ENCODE measurements around the gene UPF2. TPM values are rescaled to one million over a fixed set of nuclear protein-coding genes. Genes with fewer than 3 reads are reported as not detected.

UPF2 gene
- total RNA-seq, 1 donor from 2014 or later, result 41.0 TPM

DNA sequence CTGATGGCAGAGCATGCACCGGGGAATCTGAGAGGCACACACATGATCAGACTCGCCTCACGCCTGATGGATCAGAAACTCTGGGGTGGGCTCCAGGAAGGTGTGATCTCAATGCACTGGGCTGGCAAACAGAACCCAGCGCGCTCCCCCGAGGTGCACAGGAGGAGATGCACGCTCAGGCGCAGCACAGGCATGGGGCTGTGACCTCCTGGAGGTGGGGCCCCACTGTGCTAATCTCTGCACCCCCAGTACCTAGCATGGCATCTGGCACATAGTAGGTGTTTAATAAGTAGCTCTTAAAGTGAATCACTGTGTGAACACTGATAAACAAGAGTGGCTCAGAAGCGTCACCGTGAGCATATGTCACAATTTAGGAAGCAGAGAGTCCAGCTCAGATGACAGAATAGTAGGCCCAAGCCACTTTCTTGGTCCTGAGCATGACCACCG, 161.6 kb downstream of the UPF2 start:
- H3K4me1 Mint-ChIP-seq (ENCODE audit: low read depth), result peaks cover 9% of the 10 kb centered on the region
- no peak overlapping the region for H3K27ac Mint-ChIP-seq
- no peaks in the 10 kb centered on the region for H3K9me3 Mint-ChIP-seq
- intact Hi-C loops (cut with micrococcal nuclease), result no loop called here
- peaks cover 7% of the 10 kb centered on the region for H3K27me3 Mint-ChIP-seq (ENCODE audit: low read depth)
- H3K4me3 Mint-ChIP-seq (ENCODE audit: low read depth), result no peak overlapping the region
- H3K36me3 Mint-ChIP-seq (ENCODE audit: low read depth), result no peaks in the 10 kb centered on the region
- no peak for DNase-seq (ENCODE audit: low spot score)

DNA sequence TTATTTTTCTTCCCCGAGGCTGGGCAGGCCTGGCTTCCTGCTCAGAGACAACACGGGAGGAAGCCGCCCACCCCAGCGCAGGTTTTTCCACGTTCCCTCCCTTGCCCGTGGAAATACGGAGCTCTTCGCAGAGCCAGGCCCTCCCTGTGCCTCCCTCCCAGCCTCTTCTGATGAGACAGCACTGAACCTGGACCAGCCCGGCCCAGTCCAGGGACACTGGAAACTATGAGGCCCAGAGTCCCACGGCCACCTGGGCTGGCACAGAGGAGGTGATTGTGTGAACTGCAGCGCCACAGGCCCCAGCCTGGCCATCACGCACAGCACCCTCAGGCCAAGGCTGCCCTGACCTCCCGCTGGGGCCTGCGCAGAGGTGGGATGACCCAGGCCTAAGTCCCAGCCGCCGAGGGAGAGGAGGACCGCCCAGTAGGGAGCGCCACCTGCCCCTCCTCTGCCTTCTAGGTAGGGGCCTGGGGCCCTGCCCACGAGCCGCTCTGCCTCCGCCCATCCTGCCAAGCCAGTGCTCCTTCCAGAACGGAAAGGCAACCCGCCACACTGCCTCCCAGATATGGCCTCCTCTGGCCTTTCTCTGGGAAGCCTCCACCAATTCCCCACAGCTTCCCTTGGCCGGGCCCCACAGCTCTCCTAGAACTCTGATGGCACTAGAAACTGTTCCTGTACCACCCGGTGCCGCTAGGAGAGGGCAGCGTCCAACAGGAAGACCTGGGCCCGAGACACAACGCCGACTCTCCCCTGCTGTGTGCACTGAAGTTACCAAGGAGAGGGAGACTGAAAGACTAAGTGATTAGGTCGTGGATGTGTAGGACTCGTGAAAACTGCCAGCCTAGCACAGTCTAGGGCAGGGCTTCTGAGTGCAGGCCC, 162.2 kb downstream of the UPF2 start:
- Mint-ChIP-seq H3K9me3 (no peaks in the 10 kb centered on the region), H3K4me1 (ENCODE audit: low read depth) (peaks cover 9% of the 10 kb centered on the region), H3K27me3 (ENCODE audit: low read depth) (peaks cover 8% of the 10 kb centered on the region), H3K4me3 (ENCODE audit: low read depth) (no peak overlapping the region), H3K36me3 (ENCODE audit: low read depth) (no peaks in the 10 kb centered on the region), H3K27ac (no peak overlapping the region)
- intact Hi-C loops (cut with micrococcal nuclease), result no loop called here
- no peak for DNase-seq (ENCODE audit: low spot score)

- Mint-ChIP-seq H3K9me3 (no peaks in the 10 kb centered on the region), H3K27me3 (ENCODE audit: low read depth) (peaks cover 8% of the 10 kb centered on the region), H3K36me3 (ENCODE audit: low read depth) (no peaks in the 10 kb centered on the region), H3K4me3 (ENCODE audit: low read depth) (no peak overlapping the region), H3K4me1 (ENCODE audit: low read depth) (peaks cover 12% of the 10 kb centered on the region), H3K27ac (no peak overlapping the region)
- DNase-seq (ENCODE audit: low spot score), result no peak
- intact Hi-C loops (cut with micrococcal nuclease), result no loop called here
Observed at GRCh38 chr10:11879387-11880094, 163.1 kb downstream of the UPF2 start.

DNA sequence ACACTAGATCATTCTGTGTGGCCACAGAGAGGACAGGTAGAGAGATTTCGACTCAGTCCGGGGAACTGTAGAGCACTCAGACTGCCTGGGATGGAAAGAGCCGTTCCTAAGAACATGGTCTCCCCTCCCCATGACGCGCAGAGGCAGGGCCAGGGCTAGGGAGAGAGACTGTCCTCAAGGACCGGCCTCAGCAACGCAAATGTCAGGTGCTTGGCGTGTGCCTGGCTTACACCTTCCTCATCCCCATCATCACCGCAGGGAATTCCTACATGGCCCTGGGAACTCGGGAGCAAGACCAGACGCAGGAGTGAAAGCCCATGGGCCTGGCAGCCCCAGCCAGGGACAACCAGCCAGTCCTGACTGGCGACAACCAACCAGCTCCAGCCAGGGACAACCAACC, 163.8 kb downstream of the UPF2 start:
- Mint-ChIP-seq H3K36me3 (ENCODE audit: low read depth) (no peaks in the 10 kb centered on the region), H3K27ac (no peak overlapping the region), H3K4me1 (ENCODE audit: low read depth) (peaks cover 14% of the 10 kb centered on the region), H3K4me3 (ENCODE audit: low read depth) (no peak overlapping the region), H3K27me3 (ENCODE audit: low read depth) (peaks cover 8% of the 10 kb centered on the region), H3K9me3 (no peaks in the 10 kb centered on the region)
- DNase-seq (ENCODE audit: low spot score), result no peak
- intact Hi-C loops (cut with micrococcal nuclease), result no loop called here

DNA sequence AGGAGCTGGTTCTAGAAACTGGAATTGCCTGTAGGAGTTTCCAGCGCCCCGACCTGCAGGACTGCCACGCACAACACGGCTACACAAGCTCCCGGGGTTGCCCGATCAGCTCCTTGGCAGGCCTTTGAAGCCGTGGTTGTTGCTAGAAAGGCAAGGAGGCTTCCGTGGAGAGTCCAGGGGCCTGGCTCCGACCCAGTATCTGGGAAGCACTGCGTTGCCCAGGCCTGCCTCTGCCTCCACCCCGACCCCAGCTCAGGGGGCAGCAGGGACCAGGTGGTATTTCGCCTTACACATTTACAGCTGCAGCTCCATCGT, 165.1 kb downstream of the UPF2 start:
- no peaks in the 10 kb centered on the region for H3K9me3 Mint-ChIP-seq
- no peak overlapping the region for H3K27ac Mint-ChIP-seq
- DNase-seq (ENCODE audit: low spot score), result no peak
- H3K4me3 Mint-ChIP-seq (ENCODE audit: low read depth), result no peak overlapping the region
- H3K27me3 Mint-ChIP-seq (ENCODE audit: low read depth), result peaks cover 18% of the 10 kb centered on the region
- intact Hi-C loops (cut with micrococcal nuclease), result no loop called here
- no peaks in the 10 kb centered on the region for H3K36me3 Mint-ChIP-seq (ENCODE audit: low read depth)
- H3K4me1 Mint-ChIP-seq (ENCODE audit: low read depth), result peaks cover 9% of the 10 kb centered on the region

- Mint-ChIP-seq H3K27ac (no peak overlapping the region), H3K27me3 (ENCODE audit: low read depth) (peaks cover 21% of the 10 kb centered on the region), H3K36me3 (ENCODE audit: low read depth) (no peaks in the 10 kb centered on the region), H3K4me3 (ENCODE audit: low read depth) (no peak overlapping the region), H3K9me3 (no peaks in the 10 kb centered on the region), H3K4me1 (ENCODE audit: low read depth) (peaks cover 6% of the 10 kb centered on the region)
- no peak for DNase-seq (ENCODE audit: low spot score)
- intact Hi-C loops (cut with micrococcal nuclease), result no loop called here
Observed at GRCh38 chr10:11876805-11877590, 165.6 kb downstream of the UPF2 start.

DNA sequence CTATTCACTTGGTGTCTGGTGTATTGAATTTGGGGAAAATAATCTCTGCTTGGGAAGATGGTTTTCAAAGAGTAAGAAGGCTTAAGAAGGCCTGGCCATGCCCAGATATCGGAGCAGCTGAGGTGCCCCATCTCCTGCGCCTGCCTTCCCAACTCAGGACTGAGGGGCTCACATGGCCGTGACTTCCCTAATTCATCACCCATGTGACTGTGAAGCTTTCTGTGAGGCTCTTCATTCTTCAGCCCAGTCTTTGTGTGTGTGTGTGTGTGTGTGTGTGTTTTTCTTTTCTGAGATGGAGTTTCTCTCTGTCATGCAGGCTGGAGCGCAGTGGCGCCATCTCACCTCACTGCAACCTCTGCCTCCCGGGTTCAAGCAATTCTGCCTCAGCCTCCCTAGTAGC, 166.3 kb downstream of the UPF2 start:
- no peaks in the 10 kb centered on the region for H3K9me3 Mint-ChIP-seq
- H3K4me3 Mint-ChIP-seq (ENCODE audit: low read depth), result no peak overlapping the region
- no peak for DNase-seq (ENCODE audit: low spot score)
- peaks cover 9% of the 10 kb centered on the region for H3K4me1 Mint-ChIP-seq (ENCODE audit: low read depth)
- H3K27me3 Mint-ChIP-seq (ENCODE audit: low read depth), result peaks cover 27% of the 10 kb centered on the region
- H3K36me3 Mint-ChIP-seq (ENCODE audit: low read depth), result no peaks in the 10 kb centered on the region
- intact Hi-C loops (cut with micrococcal nuclease), result no loop called here
- no peak overlapping the region for H3K27ac Mint-ChIP-seq

- Mint-ChIP-seq H3K27ac (no peak overlapping the region), H3K4me1 (ENCODE audit: low read depth) (peaks cover 13% of the 10 kb centered on the region), H3K36me3 (ENCODE audit: low read depth) (no peaks in the 10 kb centered on the region), H3K9me3 (no peaks in the 10 kb centered on the region), H3K4me3 (ENCODE audit: low read depth) (no peak overlapping the region), H3K27me3 (ENCODE audit: low read depth) (peaks cover 32% of the 10 kb centered on the region)
- DNase-seq (ENCODE audit: low spot score), result no peak
- intact Hi-C loops (cut with micrococcal nuclease), result no loop called here
Observed at GRCh38 chr10:11875494-11876281, 166.9 kb downstream of the UPF2 start.

GRCh38 chr10:11874568-11875493, 167.8 kb downstream of the UPF2 start:
- DNase-seq (ENCODE audit: low spot score), result no peak
- Mint-ChIP-seq H3K4me1 (ENCODE audit: low read depth) (peaks cover 14% of the 10 kb centered on the region), H3K9me3 (no peaks in the 10 kb centered on the region), H3K27ac (no peak overlapping the region), H3K27me3 (ENCODE audit: low read depth) (peaks cover 35% of the 10 kb centered on the region), H3K36me3 (ENCODE audit: low read depth) (no peaks in the 10 kb centered on the region), H3K4me3 (ENCODE audit: low read depth) (no peak overlapping the region)
- intact Hi-C loops (cut with micrococcal nuclease), result no loop called here

DNA sequence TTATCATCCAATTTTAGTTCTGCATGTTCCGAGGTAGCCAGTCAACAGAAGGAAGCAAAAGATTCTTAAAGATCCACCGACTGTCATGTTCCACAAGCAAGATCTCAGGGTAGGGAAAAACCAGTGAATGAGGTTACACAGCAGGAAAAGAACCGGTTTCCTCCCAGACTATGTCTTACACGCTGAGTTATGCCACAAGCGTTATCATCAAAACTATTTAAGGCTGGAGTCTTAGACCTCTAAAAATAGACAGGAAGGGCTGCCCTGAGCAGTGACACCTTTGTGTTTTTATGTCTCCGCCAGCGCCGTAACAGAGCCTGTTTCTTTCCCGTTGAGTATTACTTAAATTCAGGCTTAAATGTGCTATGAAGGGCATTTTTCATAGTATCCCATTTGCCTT, 171.1 kb downstream of the UPF2 start:
- Mint-ChIP-seq H3K27ac (no peak overlapping the region), H3K4me1 (ENCODE audit: low read depth) (peaks cover 14% of the 10 kb centered on the region), H3K36me3 (ENCODE audit: low read depth) (no peaks in the 10 kb centered on the region), H3K27me3 (ENCODE audit: low read depth) (peaks cover 51% of the 10 kb centered on the region), H3K9me3 (no peaks in the 10 kb centered on the region), H3K4me3 (ENCODE audit: low read depth) (no peak overlapping the region)
- intact Hi-C loops (cut with micrococcal nuclease), result no loop called here
- no peak for DNase-seq (ENCODE audit: low spot score)

DNA sequence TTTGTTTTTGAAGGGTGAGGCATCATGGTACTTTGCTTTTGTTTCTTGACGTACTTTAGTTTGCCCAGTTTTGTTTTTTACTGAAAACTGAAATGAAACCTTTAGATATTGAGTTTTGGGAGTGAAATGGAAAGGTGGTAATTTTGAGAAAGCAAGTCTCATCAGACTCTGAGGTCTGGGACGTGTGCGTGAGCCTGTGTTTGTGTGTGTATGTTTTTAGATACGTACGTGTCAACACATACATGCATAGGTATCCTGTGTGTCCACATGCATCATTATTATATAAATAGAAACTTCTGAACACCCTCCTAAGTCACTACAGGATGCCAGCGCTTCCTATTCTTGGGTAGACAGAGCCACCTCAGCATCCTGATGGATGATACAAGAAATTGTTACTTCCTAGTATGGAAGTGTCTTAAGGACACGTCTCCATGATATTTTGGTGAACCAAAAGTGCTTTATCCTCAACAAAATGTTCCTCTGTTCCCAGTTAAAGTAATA, 171.7 kb downstream of the UPF2 start:
- no peak overlapping the region for H3K27ac Mint-ChIP-seq
- H3K36me3 Mint-ChIP-seq (ENCODE audit: low read depth), result no peaks in the 10 kb centered on the region
- peaks cover 51% of the 10 kb centered on the region for H3K27me3 Mint-ChIP-seq (ENCODE audit: low read depth)
- H3K4me3 Mint-ChIP-seq (ENCODE audit: low read depth), result no peak overlapping the region
- peaks cover 14% of the 10 kb centered on the region for H3K4me1 Mint-ChIP-seq (ENCODE audit: low read depth)
- no peaks in the 10 kb centered on the region for H3K9me3 Mint-ChIP-seq
- no peak for DNase-seq (ENCODE audit: low spot score)
- intact Hi-C loops (cut with micrococcal nuclease), result no loop called here

Data from activated T-helper 2 cell treated with anti-CD3 and anti-CD28 coated beads, Interferon-gamma antibody, Interleukin-2, Interleukin-4, amounts not matched to agents 10 μg/mL and 5 μg/mL and 100 μg/mL, durations not matched to agents 14 hours and 24 hours and 36 hours (primary cell).